UCSD-AML1 (cell line): Measurements from ENCODE around the gene CNTD1.
"Not testable (repeated sequence)": the region's sequence is repeated elsewhere in the genome, so short reads cannot be mapped to it uniquely, and the experiment has no call there.

Experiments used
- DNase-seq: peaks from one replicate; lab custom pipeline; 2025; ENCODE audit not compliant: unreplicated experiment; lab: John Stamatoyannopoulos, UW

The CNTD1 gene, protein sequence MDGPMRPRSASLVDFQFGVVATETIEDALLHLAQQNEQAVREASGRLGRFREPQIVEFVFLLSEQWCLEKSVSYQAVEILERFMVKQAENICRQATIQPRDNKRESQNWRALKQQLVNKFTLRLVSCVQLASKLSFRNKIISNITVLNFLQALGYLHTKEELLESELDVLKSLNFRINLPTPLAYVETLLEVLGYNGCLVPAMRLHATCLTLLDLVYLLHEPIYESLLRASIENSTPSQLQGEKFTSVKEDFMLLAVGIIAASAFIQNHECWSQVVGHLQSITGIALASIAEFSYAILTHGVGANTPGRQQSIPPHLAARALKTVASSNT

GRCh38 chr17:42798383-42799380 lies at the start of gene CNTD1, which contains the start of gene COA3:
Gene CNTD1, plus strand, starts transcription at chr17:42798861. Its CDS starts 207 bp downstream, at chr17:42799068.
Gene COA3, minus strand, starts transcription at chr17:42798704. Its CDS starts 23 bp downstream, at chr17:42798681.
- peak; percentile 82 for DNase-seq

DNA sequence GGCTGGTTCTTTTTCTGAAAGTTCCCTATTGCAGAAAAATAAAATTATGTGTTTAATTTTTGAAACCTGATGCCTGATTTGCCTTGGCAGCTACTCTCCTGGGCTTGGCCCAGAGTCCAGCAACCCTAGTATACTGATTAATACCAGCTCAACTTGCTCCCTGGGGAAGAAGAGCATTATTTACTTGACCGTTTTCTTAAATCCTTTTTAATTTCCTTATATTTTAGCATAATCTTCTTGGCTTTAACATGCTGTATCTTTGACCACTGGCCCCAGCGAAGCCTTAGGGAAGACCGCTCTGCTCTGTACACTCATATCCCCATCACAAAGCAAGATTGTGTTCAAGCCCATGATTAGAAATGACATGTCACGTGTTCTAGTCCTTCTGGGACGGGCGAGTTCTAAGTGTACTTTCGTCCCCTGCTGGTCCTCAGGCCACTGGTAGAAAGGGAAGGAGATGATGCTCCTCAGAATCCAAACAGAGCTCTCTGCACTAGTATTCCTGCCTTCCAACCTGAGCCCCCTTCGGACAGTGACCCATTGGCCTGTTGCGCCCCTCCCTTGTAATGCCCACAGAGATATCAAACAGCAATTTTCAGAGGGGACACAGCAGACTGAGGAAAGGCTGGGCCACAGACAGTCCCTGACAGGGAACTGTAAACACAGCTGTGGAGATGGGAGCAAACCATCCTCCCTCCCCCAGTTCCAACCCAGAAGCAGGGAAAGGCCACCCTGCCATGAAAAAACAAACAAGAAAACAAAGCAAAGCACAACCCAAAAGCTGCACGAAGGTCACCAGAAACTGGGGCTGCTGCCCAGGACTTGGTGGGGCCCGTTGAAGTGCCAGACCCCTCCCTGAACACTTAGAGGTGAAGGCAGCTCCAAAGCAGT lies 49.5 kb upstream of the CNTD1 start:
- no peak for DNase-seq

DNA sequence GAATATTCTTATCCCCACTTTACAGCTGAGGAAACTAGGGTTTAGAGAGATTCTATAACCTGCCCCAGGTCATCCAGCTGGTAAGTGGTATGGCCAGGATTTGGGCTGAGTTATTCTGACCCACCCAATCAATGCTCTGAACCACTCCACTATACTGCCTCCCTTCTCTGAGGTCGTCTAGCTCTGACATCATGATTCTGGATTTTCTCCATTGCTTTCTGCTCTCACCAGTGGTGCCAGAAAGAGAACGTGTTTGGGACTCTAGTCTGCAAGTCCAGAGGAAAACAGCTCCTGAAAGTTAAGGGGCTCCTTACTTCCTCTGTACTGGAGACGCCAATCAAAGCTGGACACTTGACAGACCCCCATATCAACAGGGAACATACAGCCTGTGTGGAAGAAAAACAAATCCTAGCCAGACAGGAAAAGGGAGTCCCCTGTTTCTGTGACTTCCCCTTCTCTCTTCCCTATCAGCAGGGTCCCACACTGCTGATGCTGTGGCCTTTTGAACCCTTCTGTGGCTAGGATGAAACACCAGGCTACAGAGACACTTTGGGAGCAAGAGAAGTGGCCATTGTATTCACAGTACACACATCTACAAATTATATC lies 47.8 kb upstream of the CNTD1 start:
- peak; percentile 36 for DNase-seq

- no peak for DNase-seq
Measured at GRCh38 chr17:42751628-42752027, 47.0 kb upstream of the CNTD1 start.

- DNase-seq: no peak
Measured at GRCh38 chr17:42754782-42755181, 43.9 kb upstream of the CNTD1 start.

DNA sequence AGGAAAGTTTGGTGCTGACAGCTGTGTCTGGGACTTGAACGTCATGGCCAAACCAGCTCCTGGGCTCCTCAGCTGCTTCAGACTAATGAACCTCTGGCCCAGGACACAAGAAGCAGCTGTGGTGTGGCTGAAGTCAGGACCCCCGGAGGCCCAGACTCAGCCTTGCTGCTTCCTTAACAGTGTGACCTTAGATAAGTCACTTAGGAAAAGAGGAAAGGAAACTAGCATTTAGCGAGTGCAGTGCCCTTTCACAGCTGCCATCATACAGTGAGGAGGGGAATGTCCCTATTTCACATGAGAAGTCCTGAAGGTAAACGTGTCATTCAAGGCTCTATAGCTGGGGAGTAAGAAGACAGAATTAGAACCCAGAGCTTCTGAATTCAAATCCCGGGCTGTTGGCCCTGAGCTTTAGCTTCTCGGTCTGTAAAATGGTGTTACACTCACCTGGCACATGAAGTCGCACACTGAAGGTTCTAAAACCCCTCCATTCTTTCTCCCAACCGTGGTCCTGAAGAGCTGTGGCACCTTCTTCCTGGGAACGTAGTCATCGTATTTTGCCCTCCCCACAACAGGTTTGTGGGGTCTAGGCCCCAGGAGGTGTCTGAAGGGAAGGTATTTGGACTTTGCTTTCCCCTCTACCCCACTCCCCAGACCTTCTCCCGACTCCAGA lies 38.5 kb upstream of the CNTD1 start:
- DNase-seq: no peak

GRCh38 chr17:42760652-42761581 lies 37.7 kb upstream of the CNTD1 start, which contains the start of gene RAMP2:
Gene RAMP2, plus strand, starts transcription at chr17:42761227. Its CDS starts 35 bp downstream, at chr17:42761262.
- no peak for DNase-seq

- no peak for DNase-seq
Measured at GRCh38 chr17:42761638-42762037, 37.0 kb upstream of the CNTD1 start.

DNA sequence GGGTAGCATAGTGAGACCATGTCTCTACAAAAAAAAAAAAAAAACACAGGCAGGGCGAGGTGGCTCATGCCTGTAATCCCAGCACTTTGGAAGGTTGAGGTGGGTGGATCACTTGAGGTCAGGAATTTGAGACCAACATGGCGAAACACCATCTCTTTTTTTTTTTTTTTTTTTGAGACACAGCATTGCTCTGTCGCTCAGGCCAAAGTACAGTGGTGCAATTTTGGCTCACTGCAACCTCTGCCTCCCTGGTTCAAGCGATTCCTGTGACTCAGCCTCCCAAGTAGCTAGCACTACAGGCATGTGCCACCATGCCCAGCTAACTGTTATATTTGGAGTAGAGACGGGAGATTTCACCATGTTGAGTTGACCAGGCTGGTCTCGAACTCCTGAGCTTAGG lies 32.5 kb upstream of the CNTD1 start:
- no peak for DNase-seq

DNA sequence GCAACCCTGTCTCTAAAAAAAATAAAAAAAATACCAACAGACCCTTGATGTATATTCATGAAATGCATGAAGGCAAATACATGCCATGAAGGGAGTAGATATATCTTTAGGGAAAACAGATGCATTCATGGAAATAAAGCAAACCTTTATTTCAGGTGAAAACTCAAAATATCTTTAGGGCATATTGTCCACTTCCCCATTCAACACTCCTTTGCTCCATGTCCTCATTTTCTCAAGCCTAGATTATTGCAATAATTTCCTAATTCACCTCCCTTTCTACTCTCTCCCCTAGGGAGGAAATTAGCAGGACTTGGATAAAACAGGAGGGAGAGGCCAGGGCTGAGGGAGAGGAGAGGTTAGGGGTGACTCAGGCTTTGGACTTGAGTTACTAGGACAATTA lies 31.1 kb upstream of the CNTD1 start:
- DNase-seq: no peak

- DNase-seq: not testable (repeated sequence)
Measured at GRCh38 chr17:42768006-42768405, 30.7 kb upstream of the CNTD1 start.

GRCh38 chr17:42769964-42770363 lies 28.7 kb upstream of the CNTD1 start:
- not testable (repeated sequence) for DNase-seq

GRCh38 chr17:42772945-42773289 lies 25.7 kb upstream of the CNTD1 start:
- no peak for DNase-seq

DNA sequence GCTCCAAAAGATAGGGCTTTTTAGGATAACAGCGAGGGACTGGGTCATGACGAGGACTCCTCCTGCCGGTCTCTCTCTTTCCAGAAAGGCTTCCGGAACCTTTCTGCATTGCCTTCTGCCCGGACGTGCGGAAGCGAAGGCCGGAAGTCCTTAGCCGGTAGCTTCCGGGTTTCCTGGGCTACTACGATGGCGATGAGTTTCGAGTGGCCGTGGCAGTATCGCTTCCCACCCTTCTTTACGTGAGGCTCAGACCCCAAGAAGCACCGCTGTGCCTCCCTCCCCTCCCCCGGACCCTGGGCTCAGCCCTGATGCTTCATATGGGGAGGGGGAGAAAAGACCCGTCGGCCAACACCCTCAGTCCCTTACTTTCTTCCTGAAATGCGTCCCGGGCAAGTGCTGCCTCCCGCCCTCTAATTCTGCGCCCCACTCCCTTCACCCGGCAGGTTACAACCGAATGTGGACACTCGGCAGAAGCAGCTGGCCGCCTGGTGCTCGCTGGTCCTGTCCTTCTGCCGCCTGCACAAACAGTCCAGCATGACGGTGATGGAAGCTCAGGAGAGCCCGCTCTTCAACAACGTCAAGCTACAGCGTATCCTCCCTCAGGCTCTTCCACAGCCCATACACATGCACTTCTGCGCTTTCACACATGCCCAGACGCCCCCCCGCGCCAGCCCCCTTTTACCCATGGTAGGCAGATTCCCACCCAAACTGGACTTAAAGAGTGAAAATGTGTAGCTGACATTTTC lies 25.2 kb upstream of the CNTD1 start, which contains the start of gene VPS25:
VPS25 (plus strand) TSS at position 160 of the 746 bp plus-strand sequence; CDS start at position 187, 27 bp downstream.
- peak; percentile 76 for DNase-seq

DNA sequence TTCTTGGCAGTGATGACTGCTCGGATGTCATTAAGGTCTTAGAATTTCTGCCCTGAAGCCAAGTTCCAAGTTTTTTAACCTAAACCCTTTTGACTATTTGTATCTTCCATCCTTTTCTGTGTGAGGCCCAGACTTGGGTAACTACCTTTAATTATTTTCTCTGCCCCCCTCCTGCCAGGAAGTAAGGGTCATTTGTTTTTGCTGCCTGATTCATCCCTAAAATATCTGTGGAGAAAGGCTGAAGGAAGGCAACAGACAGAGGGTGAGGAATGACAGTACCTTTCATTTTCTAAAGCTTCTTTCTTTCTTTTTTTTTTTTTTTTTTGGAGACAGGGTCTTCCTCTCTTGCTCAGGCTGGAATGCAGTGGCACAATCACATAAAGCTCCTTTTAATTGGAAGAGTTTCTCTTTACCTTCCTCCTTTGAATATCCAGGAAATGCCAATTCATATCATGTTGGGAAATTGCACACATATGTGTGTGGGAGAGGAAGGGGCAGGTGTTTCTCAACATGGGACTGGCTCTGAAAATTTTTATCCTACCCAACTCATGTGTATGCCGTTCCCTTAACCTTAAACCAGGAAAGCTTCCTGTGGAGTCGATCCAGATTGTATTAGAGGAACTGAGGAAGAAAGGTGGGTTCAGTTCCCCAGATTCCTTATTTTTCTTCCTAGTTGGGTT lies 24.5 kb upstream of the CNTD1 start:
- DNase-seq: no peak

DNA sequence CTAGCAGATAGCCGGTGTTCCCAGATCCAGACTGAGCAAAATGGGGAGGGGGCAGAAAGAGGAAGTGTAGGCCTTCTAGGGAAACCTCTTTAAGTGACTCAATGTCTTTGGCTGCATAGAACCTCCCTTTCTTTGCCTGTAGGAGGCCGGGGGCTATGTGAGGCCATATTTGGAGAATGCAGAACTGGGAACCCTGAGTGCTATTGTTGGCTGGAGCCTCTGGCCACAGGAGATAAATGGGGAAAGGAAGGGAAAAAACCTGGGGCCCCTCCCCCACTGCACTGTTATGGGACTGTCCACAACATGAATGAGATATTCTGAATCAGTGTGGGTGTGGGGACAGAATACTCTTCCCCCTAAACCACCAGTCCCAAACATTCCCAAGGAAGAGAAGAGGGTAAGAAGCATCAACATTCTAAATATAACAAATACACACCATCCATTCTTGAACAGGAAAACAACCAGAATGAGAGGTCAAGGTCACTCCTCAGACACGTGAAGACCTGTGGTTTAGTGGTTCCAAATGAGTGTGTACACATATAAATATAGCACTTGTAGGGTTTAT lies 23.0 kb upstream of the CNTD1 start:
- peak; percentile 68 for DNase-seq

DNA sequence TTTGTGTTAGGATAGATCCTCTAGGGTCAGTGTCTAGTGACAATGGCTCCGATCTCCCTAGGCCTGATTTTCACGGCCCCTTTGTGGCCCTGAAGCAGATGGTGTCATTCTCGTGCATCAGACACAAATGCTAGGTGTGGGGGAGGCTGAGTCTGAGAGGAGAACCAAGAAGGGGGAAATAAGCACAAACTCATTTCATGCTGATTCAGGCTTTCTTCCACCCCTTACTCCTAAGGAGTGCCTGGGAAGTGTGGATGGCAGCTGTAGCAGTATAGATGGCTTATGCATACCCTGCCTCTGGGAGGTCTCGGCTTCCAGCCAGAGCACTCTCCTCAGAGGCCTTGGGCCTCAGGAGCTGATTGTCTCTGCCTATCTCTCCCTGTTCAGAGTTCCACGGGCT lies 20.1 kb upstream of the CNTD1 start:
- no peak for DNase-seq
